BJ (cell line): Measurements from ENCODE around the gene FUT8. TPM values are rescaled to one million over a fixed set of nuclear protein-coding genes. Genes with fewer than 3 reads are reported as not detected.

Experiments used
- CTCF ChIA-PET: fragments of 350-600 bp; formaldehyde crosslinking; extraction: SDS; loops from one replicate; lab custom pipeline; 2021; ENCODE audit warnings: antibody characterized with exemption, inconsistent platforms; lab: Yijun Ruan, JAX
- POLR2A ChIA-PET: fragments of 300-600 bp; sonication (Branson Sonifier 250); formaldehyde crosslinking; extraction: SDS; loops from one replicate; lab custom pipeline; 2021; ENCODE audit warnings: antibody characterized with exemption; lab: Charles Lee
- DNase-seq: peaks from one replicate; pipeline ENCODE4 v3.0.0-alpha.2; 2011; ENCODE audit warnings: low read depth
- H3K27me3 ChIP-seq: 2 replicates; pipeline ENCODE4 v1.6.0; 2011; ENCODE audit warnings: low read length; ENCODE audit not compliant: control insufficient read depth, insufficient read depth
- H3K36me3 ChIP-seq: 2 replicates; pipeline ENCODE4 v1.5.1; 2011; ENCODE audit warnings: low read length; ENCODE audit not compliant: control insufficient read depth, insufficient read depth
- H3K4me3 ChIP-seq: 2 replicates; pipeline ENCODE4 v1.5.1; 2011; ENCODE audit warnings: low read depth, mild to moderate bottlenecking, control low read depth, low read length
- polyA plus RNA-seq: library from polyadenylated mRNA; depleted of rRNA; stranded (reverse); fragments of >200 nt; gene quantifications from 2 replicates; pipeline ENCODE4 v1.2.3, GENCODE V29; 2011
- TF ChIP-seq, protein P1 (sequence below): IDR thresholded peaks from 2 replicates; pipeline ENCODE4 v1.5.1; 2011; ENCODE audit warnings: low read depth, mild to moderate bottlenecking, control low read depth, inconsistent platforms, low read length, moderate library complexity; ENCODE audit not compliant: insufficient read depth

The FUT8 gene
- polyA plus RNA-seq, 1 experiment = 14.7 TPM

DNA sequence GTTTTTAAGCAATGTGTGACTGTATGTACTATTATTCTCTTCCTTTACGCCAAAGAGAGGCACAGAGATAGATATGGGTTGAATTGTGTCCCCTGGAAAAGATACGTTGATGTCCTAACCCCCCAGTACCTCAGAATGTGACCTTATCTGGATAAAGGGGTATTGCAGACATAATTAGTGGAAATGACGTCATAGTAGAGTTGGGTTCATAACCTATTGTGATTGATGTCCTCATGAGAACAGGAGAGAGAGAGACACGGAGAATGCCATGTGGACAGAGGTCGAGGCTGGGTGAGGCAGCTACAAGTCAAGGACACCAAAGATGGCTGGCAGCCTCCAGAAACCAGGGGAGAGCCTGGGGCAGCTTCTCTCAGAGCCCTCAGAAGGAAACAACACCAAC, 376.3 kb downstream of the FUT8 start:
- H3K36me3 ChIP-seq = no peaks in the 10 kb centered on the region
- TF ChIP-seq, protein P1, sequence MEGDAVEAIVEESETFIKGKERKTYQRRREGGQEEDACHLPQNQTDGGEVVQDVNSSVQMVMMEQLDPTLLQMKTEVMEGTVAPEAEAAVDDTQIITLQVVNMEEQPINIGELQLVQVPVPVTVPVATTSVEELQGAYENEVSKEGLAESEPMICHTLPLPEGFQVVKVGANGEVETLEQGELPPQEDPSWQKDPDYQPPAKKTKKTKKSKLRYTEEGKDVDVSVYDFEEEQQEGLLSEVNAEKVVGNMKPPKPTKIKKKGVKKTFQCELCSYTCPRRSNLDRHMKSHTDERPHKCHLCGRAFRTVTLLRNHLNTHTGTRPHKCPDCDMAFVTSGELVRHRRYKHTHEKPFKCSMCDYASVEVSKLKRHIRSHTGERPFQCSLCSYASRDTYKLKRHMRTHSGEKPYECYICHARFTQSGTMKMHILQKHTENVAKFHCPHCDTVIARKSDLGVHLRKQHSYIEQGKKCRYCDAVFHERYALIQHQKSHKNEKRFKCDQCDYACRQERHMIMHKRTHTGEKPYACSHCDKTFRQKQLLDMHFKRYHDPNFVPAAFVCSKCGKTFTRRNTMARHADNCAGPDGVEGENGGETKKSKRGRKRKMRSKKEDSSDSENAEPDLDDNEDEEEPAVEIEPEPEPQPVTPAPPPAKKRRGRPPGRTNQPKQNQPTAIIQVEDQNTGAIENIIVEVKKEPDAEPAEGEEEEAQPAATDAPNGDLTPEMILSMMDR = no peak
- ChIA-PET POLR2A (no interaction called here), CTCF (no interaction called here)
- H3K27me3 ChIP-seq = no peaks in the 10 kb centered on the region
- H3K4me3 ChIP-seq = no peak overlapping the region
- no peak for DNase-seq

DNA sequence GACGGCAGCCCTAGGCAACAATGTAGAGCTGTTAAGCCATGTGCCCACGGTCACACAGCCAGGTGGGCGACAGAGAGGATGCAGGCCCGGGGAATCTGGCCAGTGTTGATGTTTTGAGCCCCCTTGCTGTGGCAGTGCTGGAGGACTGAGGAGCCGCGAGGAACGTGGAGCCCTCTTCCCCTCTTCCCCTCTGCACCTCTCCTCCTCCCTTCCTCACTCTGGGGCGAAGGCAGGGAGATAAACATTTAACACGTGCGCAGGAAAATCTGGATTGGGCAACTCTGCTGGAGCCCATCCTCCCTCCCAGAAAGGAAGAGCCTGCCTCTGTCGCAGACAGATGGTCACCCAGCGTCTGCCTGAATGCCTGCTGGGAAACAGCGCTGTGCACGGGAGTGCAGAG, 376.8 kb downstream of the FUT8 start:
- POLR2A ChIA-PET = no interaction called here
- no peak for DNase-seq
- H3K27me3 ChIP-seq = no peaks in the 10 kb centered on the region
- H3K36me3 ChIP-seq = no peaks in the 10 kb centered on the region
- no peak overlapping the region for H3K4me3 ChIP-seq
- CTCF ChIA-PET = no interaction called here
- TF ChIP-seq, protein P1 = no peak

DNA sequence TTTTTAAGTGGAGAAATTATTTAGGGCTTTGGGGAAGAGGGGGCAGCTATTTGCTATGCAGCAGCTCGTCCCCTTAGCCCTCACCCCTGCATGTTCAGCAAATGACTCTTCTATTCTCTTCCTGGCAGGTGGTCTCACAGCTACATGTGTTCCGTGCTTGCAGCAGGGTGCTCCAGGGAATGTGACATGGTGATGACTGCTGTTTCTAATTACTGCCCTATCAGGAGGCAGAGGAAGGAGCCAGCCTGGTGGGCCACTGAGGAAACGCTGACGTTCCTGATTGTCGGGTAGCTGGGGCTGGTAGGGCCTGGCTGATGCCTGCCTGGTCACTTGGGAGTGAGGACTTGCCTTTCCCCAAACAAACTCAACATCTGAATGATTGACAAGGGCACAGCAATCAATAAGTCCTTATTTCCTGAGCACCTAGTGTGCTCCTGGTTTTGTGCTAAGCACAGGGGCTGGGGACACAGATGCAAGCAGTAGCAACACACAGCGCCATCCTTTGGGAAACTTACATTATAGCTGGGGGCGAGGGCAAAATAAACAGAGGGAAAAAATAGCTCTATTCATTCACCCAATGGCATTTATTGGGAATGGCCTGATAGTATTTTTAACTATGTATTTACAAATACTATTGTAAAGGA, 377.8 kb downstream of the FUT8 start:
- no peak for DNase-seq
- no peaks in the 10 kb centered on the region for H3K27me3 ChIP-seq
- POLR2A ChIA-PET = no interaction called here
- TF ChIP-seq, protein P1 = no peak
- no peak overlapping the region for H3K4me3 ChIP-seq
- H3K36me3 ChIP-seq = no peaks in the 10 kb centered on the region
- CTCF ChIA-PET = no interaction called here

DNA sequence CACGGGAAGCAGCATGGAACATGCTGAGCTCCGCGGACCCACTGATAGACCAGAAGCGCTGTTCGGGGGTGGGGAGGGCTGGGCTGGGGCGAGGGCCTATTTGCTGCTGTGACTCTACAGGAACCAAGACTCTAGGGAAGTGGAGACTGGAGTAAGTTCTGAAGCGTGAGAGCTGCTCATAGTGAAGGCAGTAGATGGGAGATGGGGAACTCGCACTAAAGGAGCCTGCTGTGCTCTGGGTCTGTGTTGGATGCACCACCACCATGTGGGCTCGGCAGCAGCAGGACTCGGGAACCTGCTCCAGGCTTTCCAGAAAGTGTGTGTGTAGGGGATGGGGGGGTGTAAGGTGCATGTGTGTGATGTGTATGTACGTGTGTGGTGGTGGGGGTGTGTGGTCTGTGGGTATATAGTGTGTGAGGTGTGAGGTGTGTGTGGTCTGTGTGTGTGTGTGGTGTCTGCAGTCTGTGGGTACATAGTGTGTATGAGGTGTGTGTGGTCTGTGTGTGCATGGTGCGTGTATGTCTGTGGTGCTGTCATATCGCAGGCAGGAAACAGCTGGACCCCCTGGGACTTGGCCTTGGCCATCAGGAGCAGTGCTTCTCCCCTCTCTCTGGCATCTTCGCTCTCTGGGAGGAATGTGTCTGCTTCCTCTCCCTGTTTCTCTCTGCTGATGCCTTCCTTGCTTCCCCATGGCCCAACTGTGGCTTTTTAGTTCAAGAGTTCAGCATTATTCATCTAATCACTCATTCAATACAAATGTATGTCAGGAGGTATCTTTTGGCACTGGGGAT, 378.9 kb downstream of the FUT8 start:
- TF ChIP-seq, protein P1 = no peak
- CTCF ChIA-PET = no interaction called here
- no peak overlapping the region for H3K4me3 ChIP-seq
- no peaks in the 10 kb centered on the region for H3K36me3 ChIP-seq
- DNase-seq = no peak
- peaks cover 2% of the 10 kb centered on the region; the same call in 1 of the 2 replicates for H3K27me3 ChIP-seq
- POLR2A ChIA-PET = no interaction called here

DNA sequence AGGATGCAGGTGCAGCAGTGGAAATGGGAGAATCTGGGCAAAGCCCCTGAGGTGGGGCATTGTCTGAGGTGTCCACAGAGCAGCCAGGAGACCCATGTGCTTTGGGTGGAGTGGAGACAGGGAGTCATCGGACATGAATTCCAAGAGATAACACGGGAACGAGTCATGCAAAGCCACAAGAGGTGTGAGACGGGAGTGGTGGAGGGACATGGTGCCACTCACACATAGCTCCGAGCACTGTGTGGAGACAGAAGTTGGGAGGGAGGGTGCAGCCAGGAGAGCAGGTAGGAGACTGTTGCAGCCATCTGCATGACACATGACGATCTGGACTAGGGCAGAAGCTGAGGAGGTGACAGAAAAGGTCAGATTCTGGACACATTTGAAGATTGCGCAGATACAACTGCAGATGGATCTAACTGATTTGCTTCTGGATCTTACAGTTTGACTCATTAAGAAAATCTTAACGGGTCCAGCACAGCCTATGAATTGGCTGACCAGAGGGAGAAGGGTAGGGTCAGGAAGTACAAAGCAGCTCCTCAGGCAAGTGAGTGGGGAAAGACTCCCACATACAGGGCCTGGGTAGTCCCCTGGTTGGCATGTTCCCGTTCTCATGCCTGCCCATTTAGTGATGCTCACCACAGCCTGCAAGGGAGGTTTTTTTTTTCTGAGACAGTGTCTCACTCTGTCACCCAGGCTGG, 379.8 kb downstream of the FUT8 start:
- CTCF ChIA-PET = interaction anchor here (1.0 to 1.6 kb wide), 2 partner anchors 32 to 628 kb away, joined by 3 to 4 read pairs; no protein-coding TSS in a partner anchor
- no peak for DNase-seq
- POLR2A ChIA-PET = no interaction called here

More for the DNA sequence above, 379.8 kb downstream of the FUT8 start:
- Histone ChIP-seq H3K4me3 (no peak overlapping the region), H3K36me3 (no peaks in the 10 kb centered on the region), H3K27me3 (peaks cover 2% of the 10 kb centered on the region; the same call in 1 of the 2 replicates)
- TF ChIP-seq, protein P1 = no peak
